GM23338 (cell line): ENCODE measurements around the gene DZIP1. TPM values are rescaled to one million over a fixed set of nuclear protein-coding genes. Genes with fewer than 3 reads are reported as not detected.

Experiments used
- ATAC-seq: fragments of 200-7000 bp; cut with Tn5 transposase; 3 replicates; pipeline ENCODE4 v1.9.1; 2020
- DNase-seq: peaks from one replicate; pipeline ENCODE4 v3.0.0-alpha.2; 2015; ENCODE audit warnings: low spot score
- H2AFZ ChIP-seq: fragments of 200-600 bp; sonication (generic); 2 replicates; pipeline ENCODE4 v1.8.0; 2016; ENCODE audit warnings: antibody characterized with exemption, mild to moderate bottlenecking, moderate library complexity
- H3F3A ChIP-seq: fragments of 200-600 bp; sonication (generic); replicated peaks from 2 replicates; pipeline ENCODE4 v1.8.0; 2017; ENCODE audit warnings: antibody characterized with exemption, mixed run types, low read depth
- H3K27ac ChIP-seq: fragments of 200-600 bp; sonication (generic); 2 replicates; pipeline ENCODE4 v1.6.1; 2016; ENCODE audit warnings: low read depth
- H3K27me3 ChIP-seq: fragments of 200-600 bp; sonication (generic); 2 replicates; pipeline ENCODE4 v1.8.0; 2016; ENCODE audit warnings: mild to moderate bottlenecking, mixed run types, moderate library complexity; ENCODE audit not compliant: insufficient read depth
- H3K36me3 ChIP-seq: fragments of 200-600 bp; sonication (generic); 2 replicates; pipeline ENCODE4 v1.8.0; 2016; ENCODE audit warnings: mild to moderate bottlenecking; ENCODE audit not compliant: insufficient read depth
- H3K4me1 ChIP-seq: fragments of 200-600 bp; sonication (generic); 2 replicates; pipeline ENCODE4 v1.8.0; 2016; ENCODE audit warnings: mild to moderate bottlenecking, moderate library complexity; ENCODE audit not compliant: insufficient read depth
- H3K4me2 ChIP-seq: fragments of 200-600 bp; sonication (generic); 2 replicates; pipeline ENCODE4 v1.7.1; 2017; ENCODE audit warnings: mixed run types
- H3K4me3 ChIP-seq: fragments of 200-600 bp; sonication (generic); 2 replicates; pipeline ENCODE4 v1.6.1; 2016; ENCODE audit warnings: mixed run types
- H3K79me2 ChIP-seq: fragments of 200-600 bp; sonication (generic); replicated peaks from 2 replicates; pipeline ENCODE4 v1.8.0; 2017; ENCODE audit warnings: mild to moderate bottlenecking; ENCODE audit not compliant: insufficient read depth
- H3K9me2 ChIP-seq: fragments of 200-600 bp; sonication (generic); 2 replicates; pipeline ENCODE4 v1.8.0; 2017; ENCODE audit not compliant: insufficient read depth
- H4K20me1 ChIP-seq: fragments of 200-600 bp; sonication (generic); replicated peaks from 2 replicates; pipeline ENCODE4 v1.8.0; 2017; ENCODE audit warnings: mild to moderate bottlenecking; ENCODE audit not compliant: insufficient read depth
- H3K27ac Mint-ChIP-seq: 2 replicates; pipeline ENCODE4 v1.8.0; 2020; ENCODE audit warnings: inconsistent platforms, mild to moderate bottlenecking, moderate library complexity, mixed read lengths
- H3K27me3 Mint-ChIP-seq: 3 replicates; pipeline ENCODE4 v1.8.0; 2022; ENCODE audit warnings: low read depth, mild to moderate bottlenecking, moderate library complexity, mixed read lengths, inconsistent platforms; ENCODE audit not compliant: insufficient read depth, poor library complexity
- H3K36me3 Mint-ChIP-seq: 3 replicates; pipeline ENCODE4 v1.8.0; 2021; ENCODE audit warnings: low read depth, mild to moderate bottlenecking, inconsistent platforms, moderate library complexity, mixed read lengths
- H3K4me1 Mint-ChIP-seq: 3 replicates; pipeline ENCODE4 v1.8.0; 2020; ENCODE audit warnings: mild to moderate bottlenecking, inconsistent platforms, mixed read lengths
- H3K4me3 Mint-ChIP-seq: 3 replicates; pipeline ENCODE4 v1.8.0; 2021; ENCODE audit warnings: moderate library complexity, mild to moderate bottlenecking, inconsistent platforms, mixed read lengths
- H3K9me3 Mint-ChIP-seq: 3 replicates; pipeline ENCODE4 v1.8.0; 2020; ENCODE audit warnings: moderate library complexity, mild to moderate bottlenecking, inconsistent platforms, mixed read lengths
- CTCF ChIP-seq, 2 experiments: fragments of 200-600 bp in 1 of 2; sonication (generic) in 1 of 2; conservative IDR thresholded peaks; 2 replicates each; pipeline versions ENCODE4 v1.5.1 to v1.6.1; 2016 to 2017; ENCODE audit warnings: antibody characterized with exemption in 2 of 2, low read depth in 2 of 2, mild to moderate bottlenecking in 2 of 2, moderate library complexity in 1 of 2
- EZH2phosphoT487 ChIP-seq: fragments of 200-600 bp; sonication (generic); IDR thresholded peaks from one replicate; pipeline ENCODE4 v1.8.1; 2018; ENCODE audit warnings: antibody characterized with exemption; ENCODE audit not compliant: unreplicated experiment
- JUNB ChIP-seq: IDR thresholded peaks from one replicate; pipeline ENCODE4 v1.6.1; 2016; ENCODE audit warnings: antibody characterized with exemption; ENCODE audit not compliant: unreplicated experiment
- NANOG ChIP-seq: IDR thresholded peaks from 2 replicates; pipeline ENCODE4 v1.6.1; 2016; ENCODE audit warnings: antibody characterized with exemption, borderline replicate concordance
- POLR2AphosphoS5 ChIP-seq: IDR thresholded peaks from 2 replicates; pipeline ENCODE4 v1.6.1; 2016; ENCODE audit warnings: antibody characterized with exemption, low read depth
- STAT1 ChIP-seq: IDR thresholded peaks from one replicate; pipeline ENCODE4 v1.6.1; 2016; ENCODE audit warnings: antibody characterized with exemption; ENCODE audit not compliant: unreplicated experiment
- ZNF114 ChIP-seq: fragments of 250-450 bp; sonication (Bioruptor Pico); IDR thresholded peaks from 2 replicates; pipeline ENCODE4 v1.5.0; 2020; ENCODE audit warnings: mild to moderate bottlenecking, moderate library complexity
- ZNF331 ChIP-seq: fragments of 250-450 bp; sonication (Bioruptor Pico); IDR thresholded peaks from 2 replicates; pipeline ENCODE4 v1.5.0; 2020; ENCODE audit warnings: low read depth, mild to moderate bottlenecking, moderate library complexity
- ZNF462 ChIP-seq: fragments of 250-450 bp; sonication (Bioruptor Pico); IDR thresholded peaks from 2 replicates; pipeline ENCODE4 v1.5.0; 2020; ENCODE audit warnings: mild to moderate bottlenecking, moderate library complexity
- polyA plus RNA-seq: library from polyadenylated mRNA; unstranded; fragments of >200 nt; fragmentation: Nextera tagmentation; extraction: Ambion mirVana; gene quantifications from 2 replicates; pipeline ENCODE4 v1.2.1, GENCODE V29; 2016
- total RNA-seq: library from RNA; depleted of rRNA; stranded (reverse); fragments of >200 nt; shearing (Covaris generic); gene quantifications from 2 replicates; pipeline ENCODE4 v1.2.3, GENCODE V29; 2014

DZIP1 gene
- total and polyA plus RNA-seq, 2 experiments from 2014 or later: 10.6 to 24.2 TPM

- TF ChIP-seq ZNF462 (CRISPR knock-in tag): no peak
- TF ChIP-seq ZNF331: no peak
These were observed 97.6 kb downstream of the DZIP1 start (continued) for GRCh38 chr13:95546919-95547318.

- no peaks in the 10 kb centered on the region for H3K36me3 ChIP-seq
- H3K4me2 ChIP-seq: no peak overlapping the region
- H3K27me3 ChIP-seq: no peaks in the 10 kb centered on the region
- H3K4me1 ChIP-seq: peaks cover 9% of the 10 kb centered on the region; the same call in 1 of the 2 replicates
- no peaks in the 10 kb centered on the region for H3K79me2 ChIP-seq
- ATAC-seq: no peak
- Mint-ChIP-seq H3K9me3 (no peaks in the 10 kb centered on the region), H3K27me3 (peaks cover 2% of the 10 kb centered on the region), H3K4me1 (peaks cover 34% of the 10 kb centered on the region), H3K27ac (no peak overlapping the region), H3K4me3 (no peak overlapping the region), H3K36me3 (no peaks in the 10 kb centered on the region)
- no peak overlapping the region for H3K27ac ChIP-seq
- no peak overlapping the region for H3K4me3 ChIP-seq
- no peak for TF ChIP-seq EZH2phosphoT487
- no peak for TF ChIP-seq ZNF462 (CRISPR knock-in tag)
- no peak for TF ChIP-seq ZNF331
- no peak for TF ChIP-seq STAT1
- no peak for TF ChIP-seq JUNB
- no peak for TF ChIP-seq CTCF (conservative IDR thresholded peaks at IDR 0.05; ENCODE audit: low read depth in 2 of 2)
- TF ChIP-seq NANOG: no peak
- no peak for TF ChIP-seq ZNF114 (CRISPR knock-in tag)
- no peak for TF ChIP-seq POLR2AphosphoS5
- H3F3A ChIP-seq: no peaks in the 10 kb centered on the region
- no peak overlapping the region for H2AFZ ChIP-seq
- H4K20me1 ChIP-seq: no peaks in the 10 kb centered on the region
- DNase-seq: no peak
- H3K9me2 ChIP-seq: no peaks in the 10 kb centered on the region
These were observed 100.2 kb downstream of the DZIP1 start for GRCh38 chr13:95544293-95544692.
